H1 (cell line): Measurements from ENCODE around the gene GPR37. TPM values are rescaled to one million over a fixed set of nuclear protein-coding genes. Genes with fewer than 3 reads are reported as not detected.

Experiments used
- CTCF ChIA-PET: fragments of 300-600 bp; sonication (Branson Sonifier 250); formaldehyde crosslinking; loops from one replicate; lab custom pipeline; 2021; ENCODE audit not compliant: partially characterized antibody; lab: Charles Lee
- POLR2A ChIA-PET: fragments of 300-600 bp; sonication (Branson Sonifier 250); formaldehyde crosslinking; loops from one replicate; lab custom pipeline; 2021; ENCODE audit warnings: inconsistent platforms; ENCODE audit not compliant: partially characterized antibody; lab: Charles Lee
- DNase-seq, 2 experiments: peaks; one replicate each; pipeline versions ENCODE4 v3.0.0 to v3.0.0-alpha.2; 2010 to 2022; ENCODE audit warnings: low spot score in 2 of 2, low read depth in 1 of 2, mixed read lengths in 1 of 2
- FAIRE-seq: peaks from 2 replicates; lab custom pipeline; 2011; peaks lifted over from hg19 to GRCh38; lab: Jason Lieb, UNC
- H2AFZ ChIP-seq: 2 replicates; pipeline ENCODE4 v1.8.1; 2012; ENCODE audit warnings: low read length, inconsistent platforms
- H2AK5ac ChIP-seq: 2 replicates; pipeline ENCODE4 v1.6.1; 2013; ENCODE audit warnings: low read depth, low read length
- H2BK120ac ChIP-seq: replicated peaks from 2 replicates; pipeline ENCODE3; 2013; ENCODE audit warnings: low read depth, low read length, inconsistent platforms
- H2BK12ac ChIP-seq: 2 replicates; pipeline ENCODE4 v1.6.1; 2013; ENCODE audit warnings: low read depth, low read length
- H2BK15ac ChIP-seq: 2 replicates; pipeline ENCODE4 v1.6.1; 2013; ENCODE audit warnings: low read length
- H2BK20ac ChIP-seq: 2 replicates; pipeline ENCODE4 v1.6.1; 2013; ENCODE audit warnings: low read length
- H2BK5ac ChIP-seq: 2 replicates; pipeline ENCODE4 v1.6.1; 2013; ENCODE audit warnings: low read depth, low read length
- H3K14ac ChIP-seq: 2 replicates; pipeline ENCODE4 v1.6.1; 2013; ENCODE audit warnings: inconsistent platforms; ENCODE audit not compliant: insufficient read length
- H3K18ac ChIP-seq: 2 replicates; pipeline ENCODE4 v1.6.1; 2013; ENCODE audit warnings: low read length; ENCODE audit errors: extremely low read depth
- H3K23ac ChIP-seq: 2 replicates; pipeline ENCODE4 v1.6.1; 2013; ENCODE audit warnings: inconsistent platforms; ENCODE audit not compliant: insufficient read length
- H3K23me2 ChIP-seq: 2 replicates; pipeline ENCODE4 v1.6.1; 2013; ENCODE audit warnings: low read depth, low read length
- H3K27ac ChIP-seq: 2 replicates; pipeline ENCODE4 v1.6.1; 2011; ENCODE audit warnings: low read depth, low read length, inconsistent platforms
- H3K27me3 ChIP-seq, 4 experiments: replicated peaks in 1 of 4; 1 replicate in 1 of 4; 2 replicates in 3 of 4; pipeline versions ENCODE4 v1.6.1 to v1.8.1; 2011 to 2013; ENCODE audit warnings: low read length in 3 of 4, mild to moderate bottlenecking in 3 of 4, inconsistent platforms in 2 of 4, mixed read lengths in 2 of 4, moderate library complexity in 1 of 4; ENCODE audit not compliant: control insufficient read depth in 3 of 4, insufficient read depth in 3 of 4; ENCODE audit errors: extremely low read depth in 1 of 4
- H3K36me3 ChIP-seq, 4 experiments: 2 replicates each; pipeline versions ENCODE4 v1.6.1 to v1.8.1; 2011 to 2013; ENCODE audit warnings: mild to moderate bottlenecking in 4 of 4, low read length in 3 of 4, moderate library complexity in 2 of 4, control low read depth in 1 of 4, inconsistent platforms in 1 of 4; ENCODE audit not compliant: insufficient read depth in 4 of 4, control insufficient read depth in 2 of 4
- H3K4ac ChIP-seq: replicated peaks from 2 replicates; pipeline ENCODE3; 2013; ENCODE audit warnings: low read length, low read depth, mixed read lengths, inconsistent platforms; ENCODE audit not compliant: insufficient read length
- H3K4me1 ChIP-seq, 4 experiments: replicated peaks in 1 of 4; 1 replicate in 1 of 4; 2 replicates in 3 of 4; pipeline versions ENCODE4 v1.6.1 to v1.8.1; 2011 to 2013; ENCODE audit warnings: low read length in 3 of 4, inconsistent platforms in 2 of 4, mixed read lengths in 1 of 4; ENCODE audit not compliant: insufficient read depth in 4 of 4, control insufficient read depth in 3 of 4
- H3K4me2 ChIP-seq, 2 experiments: 2 replicates each; pipeline versions ENCODE4 v1.6.1 to v1.8.1; 2011 to 2013; ENCODE audit warnings: low read depth in 2 of 2, low read length in 2 of 2, control low read depth in 1 of 2, inconsistent platforms in 1 of 2, mild to moderate bottlenecking in 1 of 2; ENCODE audit not compliant: insufficient read depth in 1 of 2
- H3K4me3 ChIP-seq, 4 experiments: fragments of 200-600, 300-600 bp in 1 of 4; sonication (generic), shearing (Covaris generic), sonication (Bioruptor Twin) in 1 of 4; 2 replicates each; pipeline versions ENCODE4 v1.5.1 to v1.8.1; 2011 to 2016; ENCODE audit warnings: low read length in 4 of 4, low read depth in 3 of 4, control low read depth in 2 of 4, inconsistent platforms in 2 of 4, mild to moderate bottlenecking in 2 of 4, mixed read lengths in 1 of 4, moderate library complexity in 1 of 4; ENCODE audit not compliant: insufficient read depth in 2 of 4; ENCODE audit errors: extremely low read depth in 1 of 4
- H3K56ac ChIP-seq: replicated peaks from 2 replicates; pipeline ENCODE3; 2013; ENCODE audit warnings: low read depth, mild to moderate bottlenecking, mixed read lengths, low read length, inconsistent platforms; ENCODE audit not compliant: insufficient read length
- H3K79me1 ChIP-seq: 2 replicates; pipeline ENCODE4 v1.6.1; 2013; ENCODE audit warnings: low read depth, low read length, control low read depth
- H3K79me2 ChIP-seq, 2 experiments: 2 replicates each; pipeline versions ENCODE4 v1.6.1 to v1.8.1; 2012 to 2013; ENCODE audit warnings: low read length in 2 of 2, mild to moderate bottlenecking in 2 of 2, inconsistent platforms in 1 of 2; ENCODE audit not compliant: insufficient read depth in 2 of 2, control insufficient read depth in 1 of 2
- H3K9ac ChIP-seq, 4 experiments: replicated peaks in 1 of 4; 1 replicate in 1 of 4; 2 replicates in 3 of 4; pipeline versions ENCODE4 v1.6.1 to v1.8.1; 2011 to 2013; ENCODE audit warnings: low read depth in 3 of 4, low read length in 3 of 4, control low read depth in 2 of 4, mild to moderate bottlenecking in 2 of 4, moderate library complexity in 2 of 4, inconsistent platforms in 1 of 4; ENCODE audit errors: extremely low read depth in 1 of 4
- H3K9me3 ChIP-seq, 2 experiments: 2 replicates each; pipeline versions ENCODE4 v1.6.1 to v1.8.1; 2012 to 2013; ENCODE audit warnings: mild to moderate bottlenecking in 2 of 2, moderate library complexity in 2 of 2, control low read depth in 1 of 2, inconsistent platforms in 1 of 2, low read depth in 1 of 2, low read length in 1 of 2, mixed read lengths in 1 of 2; ENCODE audit not compliant: insufficient read depth in 2 of 2
- H4K20me1 ChIP-seq, 2 experiments: replicated peaks in 1 of 2; 2 replicates each; pipeline versions ENCODE3 to v1.8.1; 2011 to 2013; ENCODE audit warnings: inconsistent platforms in 2 of 2, low read length in 2 of 2, mild to moderate bottlenecking in 1 of 2; ENCODE audit not compliant: insufficient read depth in 2 of 2, control insufficient read depth in 1 of 2
- H4K5ac ChIP-seq: 2 replicates; pipeline ENCODE4 v1.6.1; 2013; ENCODE audit warnings: low read length, low read depth, mixed read lengths, inconsistent platforms; ENCODE audit not compliant: insufficient read length
- H4K8ac ChIP-seq: 2 replicates; pipeline ENCODE4 v1.8.0; 2013; ENCODE audit warnings: mild to moderate bottlenecking, moderate library complexity, low read length, inconsistent platforms; ENCODE audit not compliant: insufficient read depth; ENCODE audit errors: extremely low read depth
- H4K91ac ChIP-seq: replicated peaks from 2 replicates; pipeline ENCODE3; 2013; ENCODE audit warnings: low read length, mixed read lengths, inconsistent platforms; ENCODE audit not compliant: insufficient read length
- ATF2 ChIP-seq: IDR thresholded peaks from 2 replicates; pipeline ENCODE4 v1.6.1; 2012; ENCODE audit warnings: low read length, inconsistent platforms
- BACH1 ChIP-seq: IDR thresholded peaks from 2 replicates; pipeline ENCODE4 v1.6.1; 2012; ENCODE audit warnings: low read length, improper control_type of control experiment
- CTCF ChIP-seq, 3 experiments: IDR thresholded peaks; 1 replicate in 2 of 3; 2 replicates in 1 of 3; pipeline versions ENCODE4 v1.5.1 to v1.6.1; 2011; ENCODE audit warnings: low read length in 3 of 3, mild to moderate bottlenecking in 3 of 3, inconsistent platforms in 2 of 3, low read depth in 1 of 3, moderate library complexity in 1 of 3; ENCODE audit not compliant: insufficient read depth in 1 of 3; ENCODE audit errors: control extremely low read depth in 1 of 3
- E2F6 ChIP-seq: IDR thresholded peaks from 2 replicates; pipeline ENCODE4 v1.6.1; 2012; ENCODE audit warnings: inconsistent platforms
- POU5F1 ChIP-seq: IDR thresholded peaks from 2 replicates; pipeline ENCODE4 v1.6.1; 2011; ENCODE audit warnings: low read depth, mild to moderate bottlenecking, low read length, moderate library complexity
- SIN3A ChIP-seq, 2 experiments: IDR thresholded peaks in 1 of 2; conservative IDR thresholded peaks in 1 of 2; 2 replicates each; pipeline ENCODE4 v1.6.1; 2011 to 2012; ENCODE audit warnings: low read length in 2 of 2, improper control_type of control experiment in 1 of 2, low read depth in 1 of 2, mild to moderate bottlenecking in 1 of 2
- TBP ChIP-seq: IDR thresholded peaks from 2 replicates; pipeline ENCODE4 v1.6.1; 2011; ENCODE audit warnings: low read depth, low read length, improper control_type of control experiment
- ZNF274 ChIP-seq: IDR thresholded peaks from 2 replicates; pipeline ENCODE4 v1.7.0; 2012; ENCODE audit warnings: low read length, borderline replicate concordance; ENCODE audit errors: extremely low read depth
- WGBS, 2 experiments: shearing (Covaris generic) in 1 of 2; methylation state at CpG; one replicate each; pipeline versions ENCODE4 v1.1.6 to v1.1.7; 2013 to 2015; ENCODE audit warnings: low lambda C conversion rate in 2 of 2, mixed read lengths in 2 of 2, inconsistent platforms in 1 of 2, low coverage in 1 of 2, missing lambda C conversion rate in 1 of 2; ENCODE audit not compliant: insufficient replicate concordance in 2 of 2, insufficient coverage in 1 of 2, insufficient read length in 1 of 2; ENCODE audit errors: extremely low coverage in 1 of 2, missing lambda C conversion rate in 1 of 2; 5-methylcytosine and 5-hydroxymethylcytosine counted together
- polyA plus RNA-seq, 7 experiments: library from polyadenylated mRNA; depleted of rRNA in 3 of 7; stranded (reverse) in 5 of 7; unstranded in 2 of 7; fragments of >200 nt in 5 of 7; fragments of 200-250 nt in 2 of 7; gene quantifications; 1 replicate in 5 of 7; 2 replicates in 1 of 7; 4 replicates in 1 of 7; pipeline versions ENCODE4 v1.2.1 to v1.2.3, GENCODE V29; 2011 to 2013; ENCODE audit warnings: missing spikeins in 2 of 7, mixed read lengths in 2 of 7
- total RNA-seq: library from RNA; stranded (reverse); fragmentation: NEBNext Ultra II Directional; extraction: Animal tissue kit (Norgen Biotek cat#: 25700); gene quantifications from 2 replicates; pipeline ENCODE4 v1.2.1, GENCODE V29; 2021

The GPR37 gene
- total and polyA plus RNA-seq, 2 of the 8 experiments (the other 6 are each of a cell fraction or from before 2014, with no cell fraction given) = 1.5 to 17.4 TPM

GRCh38 chr7:124737760-124738300 lies 27.8 kb downstream of the GPR37 start:
- ChIA-PET POLR2A (no interaction called here), CTCF (interaction anchor here (0.7 kb wide), 1 partner anchor 9 kb away, joined by 3 read pairs; no protein-coding TSS in a partner anchor)
- H4K8ac ChIP-seq = no peak overlapping the region
- H3K27ac ChIP-seq = no peak overlapping the region
- no peak overlapping the region for H4K91ac ChIP-seq
- H3K23ac ChIP-seq = no peak overlapping the region
- H3K56ac ChIP-seq = no peak overlapping the region
- H2AK5ac ChIP-seq = no peak overlapping the region
- no peak for FAIRE-seq
- H2BK12ac ChIP-seq = no peak overlapping the region
- H3K79me1 ChIP-seq = no peaks in the 10 kb centered on the region
- H2BK15ac ChIP-seq = no peak overlapping the region
- H3K9me3 ChIP-seq = no peaks in the 10 kb centered on the region
- no peaks in the 10 kb centered on the region for H3K79me2 ChIP-seq
- H3K14ac ChIP-seq = no peak overlapping the region
- H3K4ac ChIP-seq = no peak overlapping the region
- H3K23me2 ChIP-seq = no peaks in the 10 kb centered on the region
- H3K4me3 ChIP-seq = no peak overlapping the region
- H2BK5ac ChIP-seq = no peak overlapping the region
- H2BK120ac ChIP-seq = no peak overlapping the region
- H2AFZ ChIP-seq = no peak overlapping the region
- no peak for DNase-seq
- H3K4me1 ChIP-seq = peaks cover 0 to 2% (median 0%) of the 10 kb centered on the region in 4 experiments; a peak in 1 of 7 replicates
- no peak overlapping the region for H4K5ac ChIP-seq
- no peak overlapping the region for H3K18ac ChIP-seq
- H3K9ac ChIP-seq = no peak overlapping the region
- H3K27me3 ChIP-seq = no peaks in the 10 kb centered on the region
- no peak overlapping the region for H3K4me2 ChIP-seq
- no peak overlapping the region for H2BK20ac ChIP-seq
- no peaks in the 10 kb centered on the region for H3K36me3 ChIP-seq
- no peaks in the 10 kb centered on the region for H4K20me1 ChIP-seq
- WGBS, 2 experiments = 95% methylated on average over 2 of the region's 2 CpGs; no CpG with 5 or more reads in 1 of the 2 experiments
- TF ChIP-seq SIN3A (conservative IDR thresholded peaks at IDR 0.05 in 1 of 2, IDR thresholded peaks at IDR 0.05 in 1 of 2; ENCODE audit: low read depth in 1 of 2, low read length in 2 of 2) (no peak), CTCF (IDR thresholded peaks at IDR 0.05; ENCODE audit: control extremely low read depth in 1 of 3, insufficient read depth in 1 of 3, low read depth in 1 of 3, low read length in 3 of 3) (no peak), ZNF274 (no peak), TBP (no peak), ATF2 (no peak), BACH1 (no peak), E2F6 (no peak), POU5F1 (no peak)
